Choroid plexus epithelial cell (primary cell): ENCODE data around the gene IL10.

Source experiments
- DNase-seq: peaks from one replicate; pipeline ENCODE4 v3.0.0-alpha.2; 2010; ENCODE audit warnings: low read depth
- H3K4me3 ChIP-seq: 2 replicates; pipeline ENCODE4 v1.5.1; 2011; ENCODE audit warnings: low read depth, mild to moderate bottlenecking, control low read depth, low read length, moderate library complexity
- TF ChIP-seq, protein P1 (sequence below): conservative IDR thresholded peaks from 2 replicates; pipeline ENCODE4 v1.5.1; 2011; ENCODE audit warnings: low read depth, mild to moderate bottlenecking, control low read depth, inconsistent platforms, low read length, moderate library complexity

IL10 gene

DNA sequence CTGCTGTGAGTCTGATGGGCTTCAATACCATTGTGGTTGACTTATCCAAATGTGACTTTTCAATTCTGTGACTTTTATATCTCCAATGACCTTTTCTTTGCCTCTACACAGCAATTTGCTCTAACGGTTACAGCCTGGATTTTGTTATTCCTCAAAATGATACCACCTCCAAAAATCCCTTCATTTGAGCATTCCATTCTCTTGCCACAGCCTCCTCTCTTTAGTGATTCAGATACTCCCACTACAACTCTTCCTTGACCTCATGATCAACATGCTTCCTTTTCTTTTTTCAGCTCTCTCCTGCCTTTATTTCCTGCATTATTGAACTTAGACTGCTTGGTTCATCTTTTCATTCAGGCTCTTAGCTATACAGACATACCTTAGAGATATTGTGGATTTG is 18.3 kb downstream of the IL10 start:
- H3K4me3 ChIP-seq = no peak overlapping the region
- TF ChIP-seq, protein P1, sequence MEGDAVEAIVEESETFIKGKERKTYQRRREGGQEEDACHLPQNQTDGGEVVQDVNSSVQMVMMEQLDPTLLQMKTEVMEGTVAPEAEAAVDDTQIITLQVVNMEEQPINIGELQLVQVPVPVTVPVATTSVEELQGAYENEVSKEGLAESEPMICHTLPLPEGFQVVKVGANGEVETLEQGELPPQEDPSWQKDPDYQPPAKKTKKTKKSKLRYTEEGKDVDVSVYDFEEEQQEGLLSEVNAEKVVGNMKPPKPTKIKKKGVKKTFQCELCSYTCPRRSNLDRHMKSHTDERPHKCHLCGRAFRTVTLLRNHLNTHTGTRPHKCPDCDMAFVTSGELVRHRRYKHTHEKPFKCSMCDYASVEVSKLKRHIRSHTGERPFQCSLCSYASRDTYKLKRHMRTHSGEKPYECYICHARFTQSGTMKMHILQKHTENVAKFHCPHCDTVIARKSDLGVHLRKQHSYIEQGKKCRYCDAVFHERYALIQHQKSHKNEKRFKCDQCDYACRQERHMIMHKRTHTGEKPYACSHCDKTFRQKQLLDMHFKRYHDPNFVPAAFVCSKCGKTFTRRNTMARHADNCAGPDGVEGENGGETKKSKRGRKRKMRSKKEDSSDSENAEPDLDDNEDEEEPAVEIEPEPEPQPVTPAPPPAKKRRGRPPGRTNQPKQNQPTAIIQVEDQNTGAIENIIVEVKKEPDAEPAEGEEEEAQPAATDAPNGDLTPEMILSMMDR = no peak
- peak; percentile 30 for DNase-seq

DNA sequence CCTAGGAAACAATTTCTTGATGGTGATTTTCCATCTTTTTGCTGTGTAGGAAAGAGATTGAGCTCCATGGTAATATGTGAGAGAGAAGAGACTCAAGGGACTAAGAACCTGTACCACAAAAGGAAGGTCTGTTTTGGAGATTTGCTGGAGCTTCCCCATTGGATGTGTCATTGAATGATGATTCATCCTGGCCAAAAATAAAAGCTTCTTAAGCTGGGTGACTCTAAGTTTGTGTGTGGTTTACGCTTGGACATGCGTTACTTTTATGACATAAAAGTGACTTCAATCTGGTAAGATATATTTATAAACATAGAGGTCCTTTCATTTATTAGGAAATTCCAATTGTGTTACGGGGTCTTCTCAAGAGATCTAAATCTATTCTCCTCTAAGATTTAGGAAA is 19.2 kb downstream of the IL10 start:
- no peak overlapping the region for H3K4me3 ChIP-seq
- no peak for DNase-seq
- TF ChIP-seq, protein P1 = no peak

DNA sequence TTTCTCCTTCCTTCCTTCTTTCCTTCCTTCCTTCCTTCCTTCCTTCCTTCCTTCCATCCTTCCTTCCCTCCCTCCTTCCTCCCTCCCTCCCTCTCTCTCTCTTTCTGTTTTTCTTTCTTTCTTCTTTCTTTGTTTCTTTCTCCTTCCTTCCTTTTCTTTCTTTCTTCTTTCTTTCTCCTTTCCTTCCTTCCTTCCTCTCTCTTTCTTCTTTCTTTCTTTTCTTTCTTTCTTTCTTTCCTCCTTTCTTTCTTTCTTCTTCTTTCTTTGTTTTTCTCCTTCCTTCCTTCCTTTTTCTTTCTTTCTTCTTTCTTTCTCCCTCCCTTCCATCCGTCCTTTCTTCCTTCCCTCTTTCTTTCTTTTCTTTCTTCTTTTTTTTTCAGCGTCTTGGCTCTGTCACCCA is 19.8 kb downstream of the IL10 start:
- no peak for DNase-seq
- TF ChIP-seq, protein P1 = no peak
- H3K4me3 ChIP-seq = no peak overlapping the region

DNA sequence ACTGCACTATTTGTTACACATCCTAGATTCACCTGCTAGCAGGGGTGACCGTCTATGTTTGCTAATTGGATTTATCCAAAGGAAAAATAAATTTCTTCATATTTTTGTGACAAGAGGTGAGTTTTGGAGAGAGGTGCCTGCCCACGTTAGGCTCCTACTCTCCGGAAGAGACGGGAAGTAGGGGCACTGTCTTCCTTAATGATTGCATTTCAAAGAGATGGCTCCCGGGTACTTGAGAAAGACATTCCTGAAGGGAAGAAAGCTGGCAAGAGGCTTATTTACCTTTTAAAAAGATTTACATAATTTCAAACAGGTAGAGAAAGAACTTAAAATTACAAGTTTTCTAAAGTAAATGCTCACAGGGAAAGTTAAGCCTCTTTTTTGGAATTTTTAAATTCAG is 20.4 kb downstream of the IL10 start:
- TF ChIP-seq, protein P1 = no peak
- no peak overlapping the region for H3K4me3 ChIP-seq
- DNase-seq = no peak

- no peak for DNase-seq
- H3K4me3 ChIP-seq = no peak overlapping the region
- TF ChIP-seq, protein P1 = no peak
Observed at GRCh38 chr1:206748348-206749030, 23.8 kb downstream of the IL10 start.

GRCh38 chr1:206745301-206745700 is 27.0 kb downstream of the IL10 start:
- H3K4me3 ChIP-seq = no peak overlapping the region
- no peak for DNase-seq
- TF ChIP-seq, protein P1 = no peak

DNA sequence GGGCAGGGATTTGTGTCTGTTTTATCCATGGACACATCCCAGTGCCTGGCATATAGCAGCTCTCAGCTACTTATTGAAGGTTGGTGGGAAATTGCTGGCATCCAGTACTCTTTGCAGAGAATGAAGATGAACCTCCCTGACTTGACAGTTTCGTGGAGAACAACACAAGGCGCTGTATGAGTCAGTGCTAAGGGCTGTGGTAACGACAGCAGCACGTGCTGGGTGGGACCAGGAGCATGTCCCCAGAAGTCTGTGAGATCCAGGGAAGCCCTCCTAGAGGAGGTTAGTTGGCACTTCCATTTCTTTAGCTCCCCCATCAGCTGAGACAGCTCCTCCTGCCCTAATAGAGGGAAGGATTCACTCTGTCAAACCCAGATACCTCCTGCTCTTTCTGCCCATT is 27.6 kb downstream of the IL10 start:
- TF ChIP-seq, protein P1 = no peak
- no peak overlapping the region for H3K4me3 ChIP-seq
- no peak for DNase-seq
